Muscle layer of duodenum (tissue), 2 donors: ENCODE data around the gene EMC7.
"Not testable (repeated sequence)": the region's sequence is repeated elsewhere in the genome, so short reads cannot be mapped to it uniquely, and the experiment has no call there.

Source experiments
- H3K27ac ChIP-seq: one replicate; pipeline ENCODE4 v1.7.0; 2013; ENCODE audit warnings: mild to moderate bottlenecking, low read length
- H3K27me3 ChIP-seq: one replicate; pipeline ENCODE4 v1.7.0; 2013; ENCODE audit warnings: low read depth, mild to moderate bottlenecking, control low read depth, low read length
- H3K36me3 ChIP-seq, 2 donors: one replicate each; pipeline ENCODE4 v1.7.0; 2013; ENCODE audit warnings: low read length in 2 of 2, control low read depth in 1 of 2, mild to moderate bottlenecking in 1 of 2; ENCODE audit not compliant: insufficient read depth in 2 of 2, control insufficient read depth in 1 of 2
- H3K4me1 ChIP-seq, 2 donors: one replicate each; pipeline ENCODE4 v1.7.0; 2013; ENCODE audit warnings: low read length in 2 of 2, mild to moderate bottlenecking in 2 of 2, control low read depth in 1 of 2, moderate library complexity in 1 of 2; ENCODE audit not compliant: insufficient read depth in 2 of 2, control insufficient read depth in 1 of 2
- H3K4me3 ChIP-seq, 2 donors: one replicate each; pipeline ENCODE4 v1.7.0; 2013; ENCODE audit warnings: low read length in 2 of 2, low read depth in 1 of 2, mild to moderate bottlenecking in 1 of 2
- H3K9me3 ChIP-seq, 2 donors: one replicate each; pipeline ENCODE4 v1.7.0; 2013; ENCODE audit warnings: low read length in 2 of 2, control low read depth in 1 of 2, mild to moderate bottlenecking in 1 of 2; ENCODE audit not compliant: control insufficient read depth in 1 of 2
- donor health status: healthy.

EMC7 gene

GRCh38 chr15:34054081-34054707 lies 47.5 kb downstream of the EMC7 start:
- Histone ChIP-seq H3K27me3 (no peaks in the 10 kb centered on the region), H3K4me1 (no peaks in the 10 kb centered on the region), H3K27ac (no peak overlapping the region), H3K36me3 (no peaks in the 10 kb centered on the region), H3K9me3 (peaks cover 0 to 19% of the 10 kb centered on the region in 2 donors), H3K4me3 (no peak overlapping the region)

GRCh38 chr15:34050385-34050784 lies 51.3 kb downstream of the EMC7 start:
- not testable (repeated sequence) for H3K27me3 ChIP-seq, H3K4me3 ChIP-seq, H3K36me3 ChIP-seq, H3K27ac ChIP-seq, H3K4me1 ChIP-seq
- H3K9me3 ChIP-seq, result peaks cover 0 to 21% of the 10 kb centered on the region in 2 donors

- H3K27ac ChIP-seq, result no peak overlapping the region
- no peak overlapping the region for H3K4me3 ChIP-seq
These were observed 52.5 kb downstream of the EMC7 start for GRCh38 chr15:34049112-34049511.

DNA sequence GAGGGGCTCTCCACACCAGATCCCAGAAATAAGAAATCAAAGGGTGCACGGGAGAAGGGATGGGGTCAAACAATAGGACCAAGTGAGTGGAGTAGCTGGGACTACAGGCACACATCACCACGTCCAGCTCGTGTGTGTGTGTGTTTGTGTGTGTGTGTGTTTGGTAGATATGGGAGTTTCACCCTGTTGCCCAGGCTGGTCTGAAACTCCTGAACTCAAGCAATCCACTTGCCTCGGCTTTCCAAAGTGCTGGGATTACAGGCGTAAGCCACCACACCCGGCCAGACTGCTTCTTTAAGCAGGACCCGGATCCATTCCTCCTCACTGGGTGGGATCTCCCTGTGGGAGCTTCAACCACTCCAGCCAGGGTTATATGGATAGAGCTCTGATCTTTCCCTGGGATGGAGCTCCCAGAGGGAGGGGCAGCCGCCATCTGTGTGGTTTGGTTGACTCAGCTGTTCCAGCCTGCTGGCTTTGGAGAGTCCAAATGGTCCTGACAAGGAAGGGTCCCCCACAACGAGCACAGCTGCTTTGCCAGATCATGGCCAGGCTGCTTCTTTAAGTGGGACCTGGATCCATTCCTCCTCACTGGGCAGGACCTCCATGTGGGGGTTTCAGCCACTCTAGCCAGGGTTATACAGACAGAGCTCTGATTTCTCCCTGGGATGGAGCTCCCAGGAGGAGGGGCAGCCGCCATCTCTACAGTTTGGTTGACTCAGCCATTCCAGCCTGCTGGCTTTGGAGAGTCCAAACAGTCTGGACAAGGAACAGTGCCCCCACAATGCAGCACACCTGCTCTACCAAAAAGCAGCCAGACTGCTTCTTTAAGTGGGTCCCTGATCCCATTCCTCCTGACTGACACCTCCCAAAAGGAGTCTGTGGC lies 53.5 kb downstream of the EMC7 start:
- Histone ChIP-seq H3K9me3 (peaks cover 0 to 21% of the 10 kb centered on the region in 2 donors), H3K4me3 (no peak overlapping the region), H3K27ac (no peak overlapping the region), H3K27me3 (no peaks in the 10 kb centered on the region), H3K4me1 (no peaks in the 10 kb centered on the region), H3K36me3 (no peaks in the 10 kb centered on the region)

More at GRCh38 chr15:34049112-34049511, 52.5 kb downstream of the EMC7 start:
- H3K9me3 ChIP-seq, result peaks cover 0 to 21% of the 10 kb centered on the region in 2 donors
- no peaks in the 10 kb centered on the region for H3K27me3 ChIP-seq
- H3K36me3 ChIP-seq, result no peaks in the 10 kb centered on the region
- H3K4me1 ChIP-seq, result no peaks in the 10 kb centered on the region

DNA sequence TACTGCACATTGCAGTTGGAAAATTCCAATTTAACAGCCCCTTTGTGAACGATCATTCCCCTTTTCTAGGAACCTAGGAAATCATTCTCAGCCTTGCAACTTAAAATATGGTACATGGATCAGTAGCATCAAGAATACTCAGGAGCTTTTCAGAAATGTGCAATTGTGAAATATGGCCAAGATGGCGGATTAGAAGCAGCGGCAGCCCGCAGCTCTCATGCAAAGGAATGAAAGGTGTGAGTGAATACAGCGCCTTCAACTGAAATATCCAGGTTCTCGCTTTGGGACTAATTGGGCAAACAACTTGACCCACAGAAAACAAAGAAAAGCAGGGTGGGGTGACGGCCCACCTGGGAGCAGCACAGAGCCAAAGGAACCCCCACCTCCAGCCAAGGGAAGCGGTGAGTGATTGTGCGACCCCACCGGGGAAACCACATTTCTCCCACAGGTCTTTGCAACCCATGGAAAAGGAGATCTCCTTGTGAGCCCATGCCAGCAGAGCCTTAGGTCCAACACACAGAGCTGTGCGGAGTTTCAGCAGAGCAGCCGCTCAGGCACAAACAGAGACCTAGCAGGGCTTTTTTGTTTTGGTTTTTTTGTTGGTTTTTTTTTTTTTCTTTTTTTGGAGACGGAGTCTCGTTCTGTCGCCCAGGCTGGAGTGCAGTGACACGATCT lies 55.1 kb downstream of the EMC7 start:
- Histone ChIP-seq H3K27me3 (no peaks in the 10 kb centered on the region), H3K4me1 (no peaks in the 10 kb centered on the region), H3K4me3 (no peak overlapping the region), H3K36me3 (no peaks in the 10 kb centered on the region), H3K27ac (no peak overlapping the region), H3K9me3 (peaks cover 0 to 17% of the 10 kb centered on the region in 2 donors)

DNA sequence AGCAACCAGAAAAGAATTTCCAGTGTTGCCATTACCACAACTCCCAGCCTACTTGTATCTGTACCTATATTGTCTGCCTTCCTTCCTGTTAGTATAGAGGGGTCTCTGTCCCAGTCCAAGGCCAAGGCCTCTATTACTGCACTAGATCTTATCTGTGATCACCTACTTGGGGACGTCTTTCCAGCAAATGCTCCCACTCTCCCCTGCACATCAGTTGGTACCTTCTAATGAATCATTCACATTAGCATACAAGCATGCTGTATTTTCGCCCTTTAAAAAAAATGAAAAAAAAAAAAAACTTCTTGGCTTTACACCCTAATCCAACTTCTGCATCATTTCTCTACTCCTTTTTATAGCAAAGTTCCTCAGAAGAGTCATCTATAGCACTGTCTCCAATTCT lies 57.8 kb downstream of the EMC7 start:
- H3K27ac ChIP-seq, result no peak overlapping the region
- H3K36me3 ChIP-seq, result no peaks in the 10 kb centered on the region
- no peaks in the 10 kb centered on the region for H3K9me3 ChIP-seq
- H3K4me3 ChIP-seq, result no peak overlapping the region
- H3K27me3 ChIP-seq, result no peaks in the 10 kb centered on the region
- H3K4me1 ChIP-seq, result peaks cover 0 to 5% of the 10 kb centered on the region in 2 donors

GRCh38 chr15:34043391-34043790 lies 58.3 kb downstream of the EMC7 start:
- H3K27ac ChIP-seq, result no peak overlapping the region
- H3K9me3 ChIP-seq, result no peaks in the 10 kb centered on the region
- H3K4me3 ChIP-seq, result no peak overlapping the region
- peaks cover 0 to 5% of the 10 kb centered on the region in 2 donors for H3K4me1 ChIP-seq
- no peaks in the 10 kb centered on the region for H3K36me3 ChIP-seq
- H3K27me3 ChIP-seq, result no peaks in the 10 kb centered on the region

- Histone ChIP-seq H3K27ac (peak overlapping the region; percentile 73), H3K27me3 (no peaks in the 10 kb centered on the region), H3K36me3 (no peaks in the 10 kb centered on the region), H3K4me3 (peak overlapping the region; percentile 63 to 76), H3K9me3 (no peaks in the 10 kb centered on the region), H3K4me1 (peaks cover 0 to 5% of the 10 kb centered on the region in 2 donors)
These were observed 61.9 kb downstream of the EMC7 start for GRCh38 chr15:34039790-34040113.

- H3K27me3 ChIP-seq, result no peaks in the 10 kb centered on the region
- H3K4me1 ChIP-seq, result peaks cover 0 to 5% of the 10 kb centered on the region in 2 donors
- peak within 1 kb of the TSS; percentile 73 for H3K27ac ChIP-seq
- H3K36me3 ChIP-seq, result no peaks in the 10 kb centered on the region
- H3K9me3 ChIP-seq, result no peaks in the 10 kb centered on the region
- peak within 1 kb of the TSS; percentile 72 to 76 for H3K4me3 ChIP-seq
These were observed 62.5 kb downstream of the EMC7 start, which contains the start of gene AVEN for GRCh38 chr15:34038871-34039789. Gene AVEN, minus strand, starts transcription at chr15:34039204. Its CDS starts 158 bp downstream, at chr15:34039046.

DNA sequence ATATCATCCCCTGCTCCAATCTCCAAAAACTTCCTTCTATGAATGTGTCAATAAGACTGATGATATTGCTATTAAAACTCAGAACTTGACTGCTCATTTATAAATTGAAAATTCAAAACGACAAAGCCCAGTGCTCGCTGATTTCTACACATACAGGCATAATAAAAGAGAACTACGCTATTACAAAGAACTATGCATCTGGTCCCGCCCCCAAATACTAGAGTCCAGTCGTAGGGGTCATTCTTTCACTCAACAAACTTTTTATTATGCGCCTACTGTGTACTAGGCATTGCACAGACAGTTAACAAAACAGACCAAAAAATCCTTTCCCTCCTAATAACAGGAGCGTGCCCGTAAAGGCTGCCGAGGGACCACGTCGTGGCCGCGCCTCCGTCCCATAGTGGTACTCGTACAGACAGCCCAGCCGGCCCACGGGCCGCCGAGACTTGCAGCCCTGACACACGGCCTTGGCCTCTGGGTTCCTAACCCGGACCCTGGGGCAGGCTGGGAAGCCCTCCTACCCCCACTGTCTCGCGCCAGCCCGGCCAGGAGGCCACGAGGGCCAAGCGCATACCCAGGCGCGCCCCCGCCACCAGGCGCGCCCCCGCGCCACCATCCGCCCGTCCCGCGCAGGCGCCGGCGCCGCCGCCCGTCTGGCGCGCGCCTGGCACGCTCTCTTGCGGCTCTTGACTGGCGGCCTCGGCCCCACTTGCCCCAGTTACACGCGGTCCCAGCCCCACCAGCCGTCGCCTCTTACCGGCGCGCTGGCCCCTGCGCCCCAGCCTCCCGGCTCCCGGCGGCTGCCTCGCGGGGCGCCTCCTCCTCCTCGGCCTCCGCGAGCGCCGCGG lies 63.4 kb downstream of the EMC7 start:
- peaks cover 0 to 5% of the 10 kb centered on the region in 2 donors for H3K4me1 ChIP-seq
- peak overlapping the region; percentile 56 for H3K27ac ChIP-seq
- H3K27me3 ChIP-seq, result no peaks in the 10 kb centered on the region
- no peaks in the 10 kb centered on the region for H3K36me3 ChIP-seq
- no peaks in the 10 kb centered on the region for H3K9me3 ChIP-seq
- peak overlapping the region; percentile 72 to 76 for H3K4me3 ChIP-seq
